ENCODE data around the gene FOXRED2. TPM values are rescaled to one million over a fixed set of nuclear protein-coding genes. Genes with fewer than 3 reads are reported as not detected.
A peak's percentile ranks its signal among the peaks of the same experiment; 100 is the strongest.
"Not testable (repeated sequence)": the region's sequence is repeated elsewhere in the genome, so short reads cannot be mapped to it uniquely, and the experiment has no call there.

The FOXRED2 gene
- polyA plus RNA-seq (ENCODE audit: insufficient read length in 3 of 3): 10 to 100 TPM; 23.2 to 25.6 (median 24.5) TPM

GRCh38 chr22:36506637-36507517 is at the start of gene FOXRED2:
FOXRED2 (minus strand) TSS chr22:36507040; CDS start chr22:36506422, 618 bp downstream.
- peak in 2 of 3 donors; percentile 79 to 80 for DNase-seq (ENCODE audit: low read depth in 3 of 3, low spot score in 2 of 3)

GRCh38 chr22:36554098-36554497 is 47.3 kb upstream of the FOXRED2 start:
- DNase-seq (ENCODE audit: low read depth in 3 of 3, low spot score in 2 of 3): no peak

- DNase-seq (ENCODE audit: low read depth in 3 of 3, low spot score in 2 of 3): no peak
Measured at GRCh38 chr22:36552289-36552688, 45.4 kb upstream of the FOXRED2 start.

GRCh38 chr22:36550701-36551495 is 44.1 kb upstream of the FOXRED2 start:
- no peak for DNase-seq (ENCODE audit: low read depth in 3 of 3, low spot score in 2 of 3)

- DNase-seq (ENCODE audit: low read depth in 3 of 3, low spot score in 2 of 3): no peak
Measured at GRCh38 chr22:36549033-36549432, 42.2 kb upstream of the FOXRED2 start.

GRCh38 chr22:36548606-36549005 is 41.8 kb upstream of the FOXRED2 start:
- no peak for DNase-seq (ENCODE audit: low read depth in 3 of 3, low spot score in 2 of 3)

GRCh38 chr22:36546932-36547331 is 40.1 kb upstream of the FOXRED2 start:
- no peak for DNase-seq (ENCODE audit: low read depth in 3 of 3, low spot score in 2 of 3)

- DNase-seq (ENCODE audit: low read depth in 3 of 3, low spot score in 2 of 3): no peak
Measured at GRCh38 chr22:36546092-36546804, 39.4 kb upstream of the FOXRED2 start.

GRCh38 chr22:36544107-36544620 is 37.3 kb upstream of the FOXRED2 start:
- DNase-seq (ENCODE audit: low read depth in 3 of 3, low spot score in 2 of 3): no peak

GRCh38 chr22:36541831-36542411 is 35.1 kb upstream of the FOXRED2 start:
- DNase-seq (ENCODE audit: low read depth in 3 of 3, low spot score in 2 of 3): no peak

GRCh38 chr22:36540867-36541642 is 34.2 kb upstream of the FOXRED2 start:
- peak in 1 of 3 donors; percentile 29 for DNase-seq (ENCODE audit: low read depth in 3 of 3, low spot score in 2 of 3)

- no peak for DNase-seq (ENCODE audit: low read depth in 3 of 3, low spot score in 2 of 3)
Measured at GRCh38 chr22:36538529-36538928, 31.7 kb upstream of the FOXRED2 start.

- peak in 1 of 3 donors; percentile 32 for DNase-seq (ENCODE audit: low read depth in 3 of 3, low spot score in 2 of 3)
Measured at GRCh38 chr22:36536717-36537116, 29.9 kb upstream of the FOXRED2 start.

- not testable (repeated sequence) for DNase-seq (ENCODE audit: low read depth in 3 of 3, low spot score in 2 of 3)
Measured at GRCh38 chr22:36533320-36533719, 26.5 kb upstream of the FOXRED2 start.

GRCh38 chr22:36532466-36532865 is 25.6 kb upstream of the FOXRED2 start:
- no peak for DNase-seq (ENCODE audit: low read depth in 3 of 3, low spot score in 2 of 3)

- peak; percentile 96 to 98 (median 96) for DNase-seq (ENCODE audit: low read depth in 3 of 3, low spot score in 2 of 3)
Measured at GRCh38 chr22:36528795-36529751, 22.2 kb upstream of the FOXRED2 start, which contains the start of gene EIF3D. EIF3D (minus strand) TSS chr22:36529166; CDS start chr22:36526121, 3,045 bp downstream.

- no peak for DNase-seq (ENCODE audit: low read depth in 3 of 3, low spot score in 2 of 3)
Measured at GRCh38 chr22:36528341-36528740, 21.5 kb upstream of the FOXRED2 start.

GRCh38 chr22:36522662-36523061 is 15.8 kb upstream of the FOXRED2 start:
- DNase-seq (ENCODE audit: low read depth in 3 of 3, low spot score in 2 of 3): no peak
